ENCODE data around the gene HCN2.
A peak's percentile ranks its signal among the peaks of the same experiment; 100 is the strongest.
"Not testable (repeated sequence)": the region's sequence is repeated elsewhere in the genome, so short reads cannot be mapped to it uniquely, and the experiment has no call there.

Gene HCN2

GRCh38 chr19:622666-623065 is 33.0 kb downstream of the HCN2 start:
- no peak for DNase-seq

GRCh38 chr19:623175-623916 is 33.7 kb downstream of the HCN2 start:
- no peak for DNase-seq

DNA sequence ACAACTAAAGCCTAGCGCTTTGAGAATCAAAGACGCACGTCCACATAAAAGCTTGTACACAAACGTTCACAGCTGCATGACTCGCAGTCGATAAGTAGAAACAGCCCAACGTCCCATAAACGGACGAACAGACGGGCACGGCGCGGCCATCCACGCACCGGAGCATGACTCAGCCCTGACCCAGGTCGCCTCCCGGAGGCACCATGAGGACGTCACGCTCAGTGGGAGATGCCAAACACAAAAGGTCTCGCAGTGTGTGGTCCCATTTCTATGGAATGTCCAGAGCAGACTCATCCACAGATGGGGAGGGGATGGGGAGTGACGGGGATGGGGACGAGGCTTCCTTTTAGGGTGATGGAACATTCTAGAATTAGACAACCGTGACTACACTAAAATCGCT is 34.3 kb downstream of the HCN2 start:
- no peak for DNase-seq

DNA sequence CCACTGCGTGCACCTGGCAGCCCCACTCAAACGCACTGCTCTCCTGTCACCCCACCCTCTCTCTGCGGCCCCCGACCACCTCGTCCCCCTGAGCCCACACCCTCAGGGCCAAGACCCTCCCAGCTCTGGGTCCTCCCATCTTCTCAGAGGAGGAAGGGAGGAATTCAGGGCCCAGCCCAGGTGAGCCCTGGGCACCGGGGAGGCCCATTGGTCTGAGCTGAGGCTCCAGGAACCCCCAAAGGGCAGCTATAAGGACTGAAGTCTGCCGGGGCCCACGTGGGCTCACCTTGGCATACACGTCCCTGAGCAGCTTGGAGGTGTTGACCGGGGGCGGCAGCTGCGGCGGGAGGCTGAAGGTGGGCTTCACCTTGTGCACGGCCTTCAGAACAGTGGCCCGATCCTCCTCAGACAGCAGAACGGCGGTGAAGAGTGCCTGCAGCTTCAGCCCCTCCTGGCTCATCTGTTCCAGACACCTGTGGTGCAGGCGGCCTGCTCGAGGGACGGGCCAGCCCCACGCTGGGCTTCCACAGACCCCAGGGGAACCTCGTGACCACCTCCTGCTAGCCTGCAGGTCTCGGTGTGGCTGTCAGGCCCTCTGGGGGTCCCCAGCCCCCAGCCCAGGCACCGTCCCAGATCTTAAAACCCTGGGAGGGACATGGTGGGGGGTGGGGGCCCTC is 34.9 kb downstream of the HCN2 start:
- DNase-seq, result no peak

GRCh38 chr19:625257-625656 is 35.6 kb downstream of the HCN2 start:
- no peak for DNase-seq

DNA sequence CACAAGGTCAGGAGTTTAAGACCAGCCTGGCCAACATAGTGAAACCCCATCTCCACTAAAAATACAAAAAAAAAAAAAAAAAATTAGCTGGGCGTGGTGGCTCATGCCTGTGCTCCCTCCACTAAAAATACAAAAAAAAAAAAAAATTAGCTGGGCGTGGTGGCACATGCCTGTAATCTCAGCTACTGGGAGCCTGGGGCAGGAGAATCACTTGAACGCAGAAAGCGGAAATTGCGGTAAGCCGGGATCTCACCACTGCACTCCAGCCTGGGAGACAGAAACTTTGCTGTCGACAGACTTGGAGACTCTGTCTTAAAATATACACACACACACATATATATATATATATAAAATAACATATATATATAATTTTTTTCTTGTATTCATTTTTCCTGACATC is 36.9 kb downstream of the HCN2 start:
- not testable (repeated sequence) for DNase-seq

GRCh38 chr19:628168-628567 is 38.5 kb downstream of the HCN2 start:
- DNase-seq, result no peak

DNA sequence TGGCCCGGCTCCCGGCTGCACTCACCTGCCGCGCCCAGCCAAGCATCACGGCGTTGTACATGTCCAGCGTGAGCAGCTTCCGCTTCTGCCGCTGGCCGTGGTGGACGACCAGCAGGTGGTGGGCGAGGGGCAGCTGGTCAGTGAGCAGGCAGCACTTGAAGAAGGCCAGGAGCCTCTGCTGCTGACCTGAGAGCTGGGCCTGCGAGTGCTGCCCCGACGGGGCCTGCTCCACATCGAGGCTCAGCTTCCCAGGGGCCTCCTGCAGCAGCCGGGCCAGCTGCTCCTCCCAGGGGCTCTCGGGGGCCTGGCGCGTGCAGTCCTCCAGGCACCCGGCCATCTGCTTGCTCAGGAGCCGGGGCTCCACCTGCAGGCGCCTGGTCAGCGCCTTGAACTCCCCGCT is 39.8 kb downstream of the HCN2 start:
- DNase-seq, result not testable (repeated sequence)

DNA sequence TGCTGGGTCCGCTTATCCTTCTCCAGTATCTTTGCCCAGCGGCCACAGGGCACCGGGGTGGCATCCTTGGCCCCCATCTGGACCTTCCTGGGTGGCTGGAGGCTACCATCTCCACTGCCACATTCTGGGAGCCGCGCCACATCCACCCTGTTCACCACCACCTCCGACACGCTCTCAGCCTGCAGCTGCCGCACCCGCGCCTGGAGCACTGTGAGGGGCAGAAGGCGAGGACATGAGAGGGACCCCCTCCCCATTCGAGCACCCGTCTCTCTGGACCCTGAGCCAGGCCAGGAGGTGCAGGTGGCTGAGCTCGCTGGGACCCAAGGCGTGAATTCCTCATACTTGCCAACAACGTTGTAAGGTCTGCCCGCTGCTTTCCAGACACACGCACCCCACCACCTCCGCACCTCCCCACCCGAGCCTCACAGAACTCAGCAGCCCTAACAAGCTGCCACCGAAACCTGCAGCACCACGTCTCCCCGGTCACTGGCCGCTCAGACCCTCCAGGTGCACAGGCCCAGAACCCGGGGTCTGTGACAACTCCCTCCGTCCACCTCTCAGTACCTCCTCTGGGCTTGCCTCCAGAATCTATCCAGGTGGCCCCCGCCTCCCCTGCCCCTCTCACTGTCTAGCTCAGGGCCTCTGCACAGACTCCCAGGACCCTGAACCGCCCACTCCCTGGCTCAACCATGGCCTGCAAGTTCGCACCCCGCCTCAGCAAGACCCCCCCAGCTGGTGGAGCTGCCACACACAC is 40.5 kb downstream of the HCN2 start:
- DNase-seq, result no peak

- no peak for DNase-seq
Observed at GRCh38 chr19:632579-633067, 42.9 kb downstream of the HCN2 start.

GRCh38 chr19:633068-633785 is 43.5 kb downstream of the HCN2 start, which contains the start of gene POLRMT:
Gene POLRMT, minus strand, starts transcription at chr19:633537. Its CDS starts 25 bp downstream, at chr19:633512.
- peak; percentile 98 for DNase-seq

GRCh38 chr19:633786-634639 is 44.3 kb downstream of the HCN2 start:
- DNase-seq, result no peak

DNA sequence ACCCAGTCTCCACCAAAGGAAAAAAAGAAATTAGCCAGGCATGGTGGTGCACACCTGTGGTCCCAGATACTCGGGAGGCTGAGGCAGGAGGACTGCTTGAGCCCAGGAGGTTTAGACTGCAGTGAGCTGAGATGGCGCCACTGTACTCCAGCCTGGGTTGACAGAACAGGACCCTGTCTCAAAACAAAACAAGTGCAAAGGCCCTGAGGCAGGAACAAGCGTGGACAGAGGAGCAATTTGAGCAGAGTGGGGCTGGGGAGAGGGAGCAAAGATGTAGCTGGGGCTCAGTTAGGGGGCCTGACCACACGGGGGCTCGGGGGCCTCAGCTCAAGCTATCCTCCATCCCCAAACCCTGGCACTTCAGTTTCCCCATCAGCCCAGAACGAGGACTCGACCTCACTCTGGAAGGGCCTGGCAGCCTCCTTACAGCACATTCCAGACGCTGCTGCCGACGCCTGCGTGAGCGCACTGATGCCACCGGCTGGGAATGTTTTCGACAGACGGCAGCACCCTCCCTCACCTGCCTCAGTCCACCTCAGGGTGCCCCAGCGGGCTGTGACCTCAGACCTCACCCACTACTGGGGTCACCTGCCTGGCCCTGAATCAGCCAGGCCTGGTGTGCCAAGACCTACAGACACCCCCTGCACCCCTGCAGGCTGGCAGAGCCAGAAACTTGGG is 45.4 kb downstream of the HCN2 start:
- no peak for DNase-seq

DNA sequence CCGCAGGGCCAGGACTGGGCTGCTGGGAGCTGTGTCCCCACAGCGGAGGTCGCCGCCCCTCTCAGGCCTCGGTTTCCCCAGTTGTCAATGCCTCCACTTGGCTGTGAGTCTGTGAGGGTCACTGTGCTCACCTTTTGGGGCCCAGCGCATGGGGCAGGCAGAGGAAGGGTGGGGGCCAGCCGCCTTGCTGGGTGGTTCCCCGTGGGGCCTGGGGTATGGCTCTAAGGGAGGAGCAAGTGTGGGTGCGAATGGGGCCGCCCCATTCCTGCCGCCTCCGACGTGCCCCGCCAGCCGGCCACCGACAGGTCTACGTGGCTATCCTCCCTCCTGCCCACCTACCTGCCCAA is 49.2 kb downstream of the HCN2 start:
- DNase-seq, result no peak

GRCh38 chr19:639253-640160 is 49.8 kb downstream of the HCN2 start, which contains the start of gene FGF22:
Gene FGF22, plus strand, starts transcription at chr19:639879. Its CDS starts 47 bp downstream, at chr19:639926.
- DNase-seq, result peak; percentile 93

GRCh38 chr19:640161-640558 is 50.5 kb downstream of the HCN2 start:
- DNase-seq, result no peak

- DNase-seq, result no peak
Observed at GRCh38 chr19:640606-641189, 51.0 kb downstream of the HCN2 start.

- DNase-seq, result no peak
Observed at GRCh38 chr19:641702-642101, 52.0 kb downstream of the HCN2 start.
